H1 (cell line): ENCODE data around the gene PDC. TPM values are rescaled to one million over a fixed set of nuclear protein-coding genes. Genes with fewer than 3 reads are reported as not detected.
"Not testable (repeated sequence)": the region's sequence is repeated elsewhere in the genome, so short reads cannot be mapped to it uniquely, and the experiment has no call there.

ENCODE experiments used
- CTCF ChIA-PET: fragments of 300-600 bp; sonication (Branson Sonifier 250); formaldehyde crosslinking; loops from one replicate; lab custom pipeline; 2021; ENCODE audit not compliant: partially characterized antibody; lab: Charles Lee
- POLR2A ChIA-PET: fragments of 300-600 bp; sonication (Branson Sonifier 250); formaldehyde crosslinking; loops from one replicate; lab custom pipeline; 2021; ENCODE audit warnings: inconsistent platforms; ENCODE audit not compliant: partially characterized antibody; lab: Charles Lee
- DNase-seq, 2 experiments: peaks; one replicate each; pipeline versions ENCODE4 v3.0.0 to v3.0.0-alpha.2; 2010 to 2022; ENCODE audit warnings: low spot score in 2 of 2, low read depth in 1 of 2, mixed read lengths in 1 of 2
- FAIRE-seq: peaks from 2 replicates; lab custom pipeline; 2011; peaks lifted over from hg19 to GRCh38; lab: Jason Lieb, UNC
- H2AFZ ChIP-seq: 2 replicates; pipeline ENCODE4 v1.8.1; 2012; ENCODE audit warnings: low read length, inconsistent platforms
- H2AK5ac ChIP-seq: 2 replicates; pipeline ENCODE4 v1.6.1; 2013; ENCODE audit warnings: low read depth, low read length
- H2BK120ac ChIP-seq: replicated peaks from 2 replicates; pipeline ENCODE3; 2013; ENCODE audit warnings: low read depth, low read length, inconsistent platforms
- H2BK12ac ChIP-seq: 2 replicates; pipeline ENCODE4 v1.6.1; 2013; ENCODE audit warnings: low read depth, low read length
- H2BK15ac ChIP-seq: 2 replicates; pipeline ENCODE4 v1.6.1; 2013; ENCODE audit warnings: low read length
- H2BK20ac ChIP-seq: 2 replicates; pipeline ENCODE4 v1.6.1; 2013; ENCODE audit warnings: low read length
- H2BK5ac ChIP-seq: 2 replicates; pipeline ENCODE4 v1.6.1; 2013; ENCODE audit warnings: low read depth, low read length
- H3K14ac ChIP-seq: 2 replicates; pipeline ENCODE4 v1.6.1; 2013; ENCODE audit warnings: inconsistent platforms; ENCODE audit not compliant: insufficient read length
- H3K18ac ChIP-seq: 2 replicates; pipeline ENCODE4 v1.6.1; 2013; ENCODE audit warnings: low read length; ENCODE audit errors: extremely low read depth
- H3K23ac ChIP-seq: 2 replicates; pipeline ENCODE4 v1.6.1; 2013; ENCODE audit warnings: inconsistent platforms; ENCODE audit not compliant: insufficient read length
- H3K23me2 ChIP-seq: 2 replicates; pipeline ENCODE4 v1.6.1; 2013; ENCODE audit warnings: low read depth, low read length
- H3K27ac ChIP-seq: 2 replicates; pipeline ENCODE4 v1.6.1; 2011; ENCODE audit warnings: low read depth, low read length, inconsistent platforms
- H3K27me3 ChIP-seq, 4 experiments: replicated peaks in 1 of 4; 1 replicate in 1 of 4; 2 replicates in 3 of 4; pipeline versions ENCODE4 v1.6.1 to v1.8.1; 2011 to 2013; ENCODE audit warnings: low read length in 3 of 4, mild to moderate bottlenecking in 3 of 4, inconsistent platforms in 2 of 4, mixed read lengths in 2 of 4, moderate library complexity in 1 of 4; ENCODE audit not compliant: control insufficient read depth in 3 of 4, insufficient read depth in 3 of 4; ENCODE audit errors: extremely low read depth in 1 of 4
- H3K36me3 ChIP-seq, 4 experiments: 2 replicates each; pipeline versions ENCODE4 v1.6.1 to v1.8.1; 2011 to 2013; ENCODE audit warnings: mild to moderate bottlenecking in 4 of 4, low read length in 3 of 4, moderate library complexity in 2 of 4, control low read depth in 1 of 4, inconsistent platforms in 1 of 4; ENCODE audit not compliant: insufficient read depth in 4 of 4, control insufficient read depth in 2 of 4
- H3K4ac ChIP-seq: replicated peaks from 2 replicates; pipeline ENCODE3; 2013; ENCODE audit warnings: low read length, low read depth, mixed read lengths, inconsistent platforms; ENCODE audit not compliant: insufficient read length
- H3K4me1 ChIP-seq, 4 experiments: replicated peaks in 1 of 4; 1 replicate in 1 of 4; 2 replicates in 3 of 4; pipeline versions ENCODE4 v1.6.1 to v1.8.1; 2011 to 2013; ENCODE audit warnings: low read length in 3 of 4, inconsistent platforms in 2 of 4, mixed read lengths in 1 of 4; ENCODE audit not compliant: insufficient read depth in 4 of 4, control insufficient read depth in 3 of 4
- H3K4me2 ChIP-seq, 2 experiments: 2 replicates each; pipeline versions ENCODE4 v1.6.1 to v1.8.1; 2011 to 2013; ENCODE audit warnings: low read depth in 2 of 2, low read length in 2 of 2, control low read depth in 1 of 2, inconsistent platforms in 1 of 2, mild to moderate bottlenecking in 1 of 2; ENCODE audit not compliant: insufficient read depth in 1 of 2
- H3K4me3 ChIP-seq, 4 experiments: fragments of 200-600, 300-600 bp in 1 of 4; sonication (generic), shearing (Covaris generic), sonication (Bioruptor Twin) in 1 of 4; 2 replicates each; pipeline versions ENCODE4 v1.5.1 to v1.8.1; 2011 to 2016; ENCODE audit warnings: low read length in 4 of 4, low read depth in 3 of 4, control low read depth in 2 of 4, inconsistent platforms in 2 of 4, mild to moderate bottlenecking in 2 of 4, mixed read lengths in 1 of 4, moderate library complexity in 1 of 4; ENCODE audit not compliant: insufficient read depth in 2 of 4; ENCODE audit errors: extremely low read depth in 1 of 4
- H3K56ac ChIP-seq: replicated peaks from 2 replicates; pipeline ENCODE3; 2013; ENCODE audit warnings: low read depth, mild to moderate bottlenecking, mixed read lengths, low read length, inconsistent platforms; ENCODE audit not compliant: insufficient read length
- H3K79me1 ChIP-seq: 2 replicates; pipeline ENCODE4 v1.6.1; 2013; ENCODE audit warnings: low read depth, low read length, control low read depth
- H3K79me2 ChIP-seq, 2 experiments: 2 replicates each; pipeline versions ENCODE4 v1.6.1 to v1.8.1; 2012 to 2013; ENCODE audit warnings: low read length in 2 of 2, mild to moderate bottlenecking in 2 of 2, inconsistent platforms in 1 of 2; ENCODE audit not compliant: insufficient read depth in 2 of 2, control insufficient read depth in 1 of 2
- H3K9ac ChIP-seq, 4 experiments: replicated peaks in 1 of 4; 1 replicate in 1 of 4; 2 replicates in 3 of 4; pipeline versions ENCODE4 v1.6.1 to v1.8.1; 2011 to 2013; ENCODE audit warnings: low read depth in 3 of 4, low read length in 3 of 4, control low read depth in 2 of 4, mild to moderate bottlenecking in 2 of 4, moderate library complexity in 2 of 4, inconsistent platforms in 1 of 4; ENCODE audit errors: extremely low read depth in 1 of 4
- H3K9me3 ChIP-seq, 2 experiments: 2 replicates each; pipeline versions ENCODE4 v1.6.1 to v1.8.1; 2012 to 2013; ENCODE audit warnings: mild to moderate bottlenecking in 2 of 2, moderate library complexity in 2 of 2, control low read depth in 1 of 2, inconsistent platforms in 1 of 2, low read depth in 1 of 2, low read length in 1 of 2, mixed read lengths in 1 of 2; ENCODE audit not compliant: insufficient read depth in 2 of 2
- H4K20me1 ChIP-seq, 2 experiments: replicated peaks in 1 of 2; 2 replicates each; pipeline versions ENCODE3 to v1.8.1; 2011 to 2013; ENCODE audit warnings: inconsistent platforms in 2 of 2, low read length in 2 of 2, mild to moderate bottlenecking in 1 of 2; ENCODE audit not compliant: insufficient read depth in 2 of 2, control insufficient read depth in 1 of 2
- H4K5ac ChIP-seq: 2 replicates; pipeline ENCODE4 v1.6.1; 2013; ENCODE audit warnings: low read length, low read depth, mixed read lengths, inconsistent platforms; ENCODE audit not compliant: insufficient read length
- H4K8ac ChIP-seq: 2 replicates; pipeline ENCODE4 v1.8.0; 2013; ENCODE audit warnings: mild to moderate bottlenecking, moderate library complexity, low read length, inconsistent platforms; ENCODE audit not compliant: insufficient read depth; ENCODE audit errors: extremely low read depth
- H4K91ac ChIP-seq: replicated peaks from 2 replicates; pipeline ENCODE3; 2013; ENCODE audit warnings: low read length, mixed read lengths, inconsistent platforms; ENCODE audit not compliant: insufficient read length
- WGBS, 2 experiments: shearing (Covaris generic) in 1 of 2; methylation state at CpG; one replicate each; pipeline versions ENCODE4 v1.1.6 to v1.1.7; 2013 to 2015; ENCODE audit warnings: low lambda C conversion rate in 2 of 2, mixed read lengths in 2 of 2, inconsistent platforms in 1 of 2, low coverage in 1 of 2, missing lambda C conversion rate in 1 of 2; ENCODE audit not compliant: insufficient replicate concordance in 2 of 2, insufficient coverage in 1 of 2, insufficient read length in 1 of 2; ENCODE audit errors: extremely low coverage in 1 of 2, missing lambda C conversion rate in 1 of 2; 5-methylcytosine and 5-hydroxymethylcytosine counted together
- polyA plus RNA-seq, 7 experiments: library from polyadenylated mRNA; depleted of rRNA in 3 of 7; stranded (reverse) in 5 of 7; unstranded in 2 of 7; fragments of >200 nt in 5 of 7; fragments of 200-250 nt in 2 of 7; gene quantifications; 1 replicate in 5 of 7; 2 replicates in 1 of 7; 4 replicates in 1 of 7; pipeline versions ENCODE4 v1.2.1 to v1.2.3, GENCODE V29; 2011 to 2013; ENCODE audit warnings: missing spikeins in 2 of 7, mixed read lengths in 2 of 7
- total RNA-seq: library from RNA; stranded (reverse); fragmentation: NEBNext Ultra II Directional; extraction: Animal tissue kit (Norgen Biotek cat#: 25700); gene quantifications from 2 replicates; pipeline ENCODE4 v1.2.1, GENCODE V29; 2021

PDC gene
- total and polyA plus RNA-seq, 2 of the 8 experiments (the other 6 are each of a cell fraction or from before 2014, with no cell fraction given), result not detected

DNA sequence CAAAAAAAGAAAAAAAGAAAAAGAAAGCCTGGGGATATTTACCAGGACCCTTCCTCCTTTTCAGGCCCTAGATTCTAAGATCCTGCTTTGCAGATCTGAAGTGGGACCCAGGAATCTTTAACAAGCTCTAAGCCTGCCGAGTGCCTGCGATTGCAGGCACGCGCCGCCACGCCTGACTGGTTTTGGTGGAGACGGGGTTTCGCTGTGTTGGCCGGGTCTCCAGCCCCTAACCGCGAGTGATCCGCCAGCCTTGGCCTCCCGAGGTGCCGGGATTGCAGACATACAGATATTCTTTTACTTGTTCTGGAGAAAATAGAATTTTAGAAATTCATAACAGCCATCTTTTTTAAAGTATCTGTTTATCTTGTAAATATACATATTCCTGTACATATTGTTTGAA is 1.8 kb downstream of the PDC start:
- H3K9ac ChIP-seq, H3K56ac ChIP-seq, H2BK5ac ChIP-seq, H4K91ac ChIP-seq, H3K36me3 ChIP-seq, H2BK12ac ChIP-seq, H3K4me3 ChIP-seq, H2AFZ ChIP-seq, POLR2A ChIA-PET, H3K14ac ChIP-seq, FAIRE-seq, H3K27ac ChIP-seq, H3K23me2 ChIP-seq, H2BK120ac ChIP-seq, H3K27me3 ChIP-seq, H3K4me2 ChIP-seq, H3K79me2 ChIP-seq, H4K5ac ChIP-seq, H3K23ac ChIP-seq, H4K20me1 ChIP-seq, H3K79me1 ChIP-seq, H2BK20ac ChIP-seq, H2AK5ac ChIP-seq, H3K4me1 ChIP-seq, H3K18ac ChIP-seq, H3K4ac ChIP-seq, H4K8ac ChIP-seq, H3K9me3 ChIP-seq, H2BK15ac ChIP-seq, DNase-seq: not testable (repeated sequence)
- CTCF ChIA-PET, result interaction anchor here (0.6 kb wide), 1 partner anchor 636 kb away, joined by 3 read pairs; no protein-coding TSS in a partner anchor
- WGBS, 2 experiments, result 90% methylated on average over 14 of the region's 14 CpGs; no CpG with 5 or more reads in 1 of the 2 experiments
